ENCODE data around the gene CLEC16A.

CLEC16A gene

GRCh38 chr16:11164482-11165270, 220.3 kb downstream of the CLEC16A start:
- no peak for DNase-seq (ENCODE audit: low spot score)

GRCh38 chr16:11165349-11165748, 221.0 kb downstream of the CLEC16A start:
- no peak for DNase-seq (ENCODE audit: low spot score)

DNA sequence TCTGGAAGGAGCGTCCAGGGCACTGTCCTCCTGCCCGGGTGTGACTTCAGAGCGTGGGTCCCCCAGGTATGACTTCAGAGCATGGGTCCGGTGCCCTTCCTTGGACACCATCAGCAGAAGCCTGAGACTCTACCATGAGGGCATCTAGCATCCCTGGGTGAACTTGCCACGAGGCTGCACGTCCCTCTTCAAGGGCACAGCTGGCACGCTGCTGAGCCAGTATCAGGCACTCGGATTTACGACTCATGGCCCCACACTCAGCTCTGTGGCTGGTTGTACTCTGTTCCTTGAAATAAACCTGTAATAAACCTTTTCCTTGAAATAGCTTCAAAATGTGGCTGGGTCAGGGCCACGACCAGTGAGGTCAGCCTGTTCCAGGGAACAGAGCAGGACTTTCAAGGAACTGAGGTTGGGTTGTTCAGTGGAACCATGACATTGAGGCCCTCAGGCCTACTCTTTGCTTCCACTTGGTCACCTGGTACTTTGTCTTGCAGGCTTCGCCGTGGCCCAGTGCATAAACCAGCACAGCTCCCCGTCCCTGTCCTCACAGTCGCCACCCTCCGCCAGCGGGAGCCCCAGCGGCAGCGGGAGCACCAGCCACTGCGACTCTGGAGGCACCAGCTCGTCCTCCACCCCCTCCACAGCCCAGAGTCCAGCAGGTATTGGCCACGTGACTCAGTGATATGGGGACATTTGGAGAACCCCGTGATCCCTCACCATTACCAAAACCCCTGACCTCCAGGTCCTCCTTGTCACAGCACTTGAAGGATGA, 221.7 kb downstream of the CLEC16A start:
- DNase-seq (ENCODE audit: low spot score), result no peak

DNA sequence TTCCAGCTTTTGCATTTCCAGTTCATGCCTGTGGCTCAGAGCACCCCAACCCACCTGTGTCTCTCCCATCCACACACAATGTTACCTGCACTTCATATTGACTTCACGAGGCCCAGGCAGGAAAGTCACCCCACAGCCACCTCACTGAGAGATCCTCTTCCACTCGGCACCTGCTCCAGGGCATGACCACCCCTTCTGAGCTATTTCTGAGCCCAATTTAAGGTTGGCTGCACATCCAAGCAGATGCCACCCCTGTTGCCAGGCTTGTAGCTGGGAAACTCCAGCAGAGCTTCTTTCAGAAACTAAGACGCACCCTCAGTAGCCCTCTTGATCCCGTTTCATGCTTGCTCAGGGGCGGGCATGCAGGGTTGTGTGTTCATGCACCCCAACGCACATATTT, 223.2 kb downstream of the CLEC16A start:
- no peak for DNase-seq (ENCODE audit: low spot score)

DNA sequence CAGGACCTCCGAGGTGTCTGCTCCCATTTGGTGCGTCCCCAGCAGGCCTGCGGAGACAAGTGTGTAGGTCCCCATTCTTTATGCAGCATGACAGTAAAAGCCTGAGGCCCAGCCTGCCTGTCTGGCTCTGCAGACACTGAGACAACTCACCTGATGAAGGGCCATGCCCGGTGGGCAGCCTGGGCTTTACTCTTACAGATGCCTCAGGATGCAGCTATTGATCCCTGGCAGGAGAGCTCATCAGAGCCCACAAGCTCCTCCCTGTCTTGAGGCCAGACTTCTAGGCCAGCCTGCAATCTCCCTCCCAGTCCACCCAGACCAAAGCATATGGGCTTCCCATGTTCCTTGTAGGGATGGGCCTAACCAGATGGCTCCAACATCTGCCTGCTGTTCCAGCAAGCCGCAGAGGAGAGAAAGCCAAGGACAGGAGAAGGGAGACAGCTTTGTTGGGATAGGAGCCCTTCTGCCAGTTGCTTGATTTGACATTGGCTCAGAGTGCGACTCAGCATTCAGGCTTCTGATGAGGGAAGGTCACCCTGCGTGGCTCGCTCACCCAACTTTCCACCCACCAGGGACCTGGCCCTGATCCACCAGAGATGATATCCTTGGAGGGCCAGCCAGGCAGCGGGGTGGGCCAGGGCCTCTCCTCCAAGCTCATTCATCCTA, 224.2 kb downstream of the CLEC16A start:
- DNase-seq (ENCODE audit: low spot score), result no peak

- no peak for DNase-seq (ENCODE audit: low spot score)
Observed at GRCh38 chr16:11169641-11170040, 225.3 kb downstream of the CLEC16A start.

DNA sequence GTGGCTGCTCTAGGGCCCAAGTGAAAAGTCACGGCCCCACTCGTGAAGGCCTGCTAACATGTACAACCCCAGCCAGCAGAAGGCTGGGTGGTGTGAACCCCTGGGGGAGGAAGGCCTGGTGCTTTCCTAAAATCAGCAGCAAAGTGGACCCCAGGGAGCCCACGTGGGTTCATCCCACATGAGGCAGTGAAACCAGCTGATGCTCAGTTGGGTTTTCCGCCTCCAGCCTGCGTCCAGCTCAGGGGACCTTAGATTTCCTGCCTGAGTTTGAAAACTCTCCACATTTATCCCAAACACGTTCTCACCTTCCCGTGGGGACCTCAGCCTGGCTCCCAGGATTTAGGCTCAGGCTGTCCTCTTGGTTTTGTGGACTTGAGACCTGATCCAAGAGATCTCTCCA, 225.8 kb downstream of the CLEC16A start:
- no peak for DNase-seq (ENCODE audit: low spot score)

GRCh38 chr16:11170696-11171447, 226.5 kb downstream of the CLEC16A start:
- no peak for DNase-seq (ENCODE audit: low spot score)

GRCh38 chr16:11171448-11171709, 227.0 kb downstream of the CLEC16A start:
- no peak for DNase-seq (ENCODE audit: low spot score)

DNA sequence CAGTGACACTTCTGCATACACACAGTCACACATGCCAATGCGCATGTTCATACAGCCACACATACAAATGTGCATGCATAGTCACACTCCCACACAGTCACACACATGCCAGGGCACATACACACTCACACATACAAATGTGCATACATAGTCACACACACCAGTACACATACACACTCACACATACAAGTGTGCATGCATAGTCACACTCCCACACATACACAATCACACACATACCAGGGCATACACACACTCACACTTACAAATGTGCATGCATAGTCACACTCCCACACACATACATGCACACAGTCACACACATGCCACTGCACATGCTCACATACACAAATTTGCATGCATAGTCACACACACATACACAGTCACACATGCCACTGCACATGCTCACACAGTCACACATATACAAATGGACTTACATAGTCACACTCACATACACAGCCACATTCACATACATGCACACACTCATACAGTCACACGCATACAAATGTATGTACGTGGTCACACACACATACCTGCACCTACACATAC, 227.5 kb downstream of the CLEC16A start:
- DNase-seq (ENCODE audit: low spot score), result no peak

GRCh38 chr16:11173426-11173825, 229.1 kb downstream of the CLEC16A start:
- DNase-seq (ENCODE audit: low spot score), result no peak

GRCh38 chr16:11174141-11174540, 229.8 kb downstream of the CLEC16A start:
- no peak for DNase-seq (ENCODE audit: low spot score)

- DNase-seq (ENCODE audit: low spot score), result no peak
Observed at GRCh38 chr16:11175106-11175786, 230.9 kb downstream of the CLEC16A start.

- no peak for DNase-seq (ENCODE audit: low spot score)
Observed at GRCh38 chr16:11175787-11176341, 231.5 kb downstream of the CLEC16A start.

GRCh38 chr16:11177578-11178160, 233.3 kb downstream of the CLEC16A start:
- DNase-seq (ENCODE audit: low spot score), result no peak

DNA sequence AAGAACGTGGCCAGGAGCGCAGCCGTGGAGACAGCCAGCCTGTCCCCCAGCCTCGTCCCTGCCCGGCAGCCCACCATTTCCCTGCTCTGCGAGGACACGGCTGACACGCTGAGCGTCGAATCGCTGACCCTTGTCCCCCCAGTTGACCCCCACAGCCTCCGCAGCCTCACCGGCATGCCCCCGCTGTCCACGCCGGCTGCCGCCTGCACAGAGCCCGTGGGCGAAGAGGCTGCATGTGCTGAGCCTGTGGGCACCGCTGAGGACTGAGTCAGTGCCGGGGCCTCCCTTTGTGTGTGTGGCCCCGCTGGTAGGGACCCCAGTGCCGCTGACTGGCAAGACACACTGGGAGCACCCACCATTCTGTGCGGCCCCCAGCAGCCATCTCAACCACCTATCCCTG, 234.1 kb downstream of the CLEC16A start:
- no peak for DNase-seq (ENCODE audit: low spot score)

- no peak for DNase-seq (ENCODE audit: low spot score)
Observed at GRCh38 chr16:11179574-11179973, 235.2 kb downstream of the CLEC16A start.

- no peak for DNase-seq (ENCODE audit: low spot score)
Observed at GRCh38 chr16:11180489-11180888, 236.1 kb downstream of the CLEC16A start.

DNA sequence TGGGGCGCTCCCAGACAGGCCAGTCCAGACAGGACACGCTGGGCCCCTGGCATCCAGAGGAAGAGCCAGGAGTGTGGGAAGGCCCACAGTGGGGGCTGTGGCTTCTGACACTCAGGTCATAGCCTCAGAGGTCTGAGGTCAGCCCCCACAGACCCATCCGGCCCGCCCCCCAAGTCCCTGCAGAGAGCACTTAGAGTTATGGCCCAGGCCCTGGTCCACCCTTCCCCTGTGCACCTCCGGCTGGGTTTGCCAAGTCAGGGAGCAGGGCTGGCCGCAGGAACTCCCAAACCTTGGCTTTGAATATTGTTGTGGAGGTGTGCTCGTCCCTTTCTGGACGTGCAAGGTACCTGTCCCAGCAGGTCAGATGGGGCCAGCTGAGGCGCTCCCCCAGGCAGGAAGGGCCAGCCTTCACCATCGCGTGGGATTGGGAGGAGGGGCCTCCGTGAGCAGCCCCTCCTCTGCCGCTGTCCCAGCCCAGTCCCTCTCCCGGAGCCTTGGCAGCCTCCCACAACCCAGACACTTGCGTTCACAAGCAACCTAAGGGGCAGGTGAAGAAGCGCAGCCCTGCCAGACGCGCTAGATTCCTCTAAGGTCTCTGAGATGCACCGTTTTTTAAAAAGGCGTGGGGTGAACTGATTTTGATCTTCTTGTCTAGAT, 237.0 kb downstream of the CLEC16A start:
- no peak for DNase-seq (ENCODE audit: low spot score)

DNA sequence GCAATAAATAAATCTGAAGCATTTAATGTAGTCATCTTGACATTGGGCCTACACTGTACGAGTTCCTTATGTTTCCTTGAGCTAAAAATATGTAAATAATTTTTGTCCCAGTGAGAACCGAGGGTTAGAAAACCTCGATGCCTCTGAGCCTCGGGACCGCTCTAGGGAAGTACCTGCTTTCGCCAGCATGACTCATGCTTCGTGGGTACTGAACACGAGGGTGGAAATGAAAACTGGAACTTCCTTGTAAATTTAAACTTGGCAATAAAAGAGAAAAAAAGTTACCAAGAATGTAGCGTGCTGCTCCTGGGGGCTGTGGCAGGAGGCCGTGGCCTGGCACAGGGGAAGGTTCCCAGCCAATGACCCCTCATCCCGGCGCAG, 237.5 kb downstream of the CLEC16A start:
- DNase-seq (ENCODE audit: low spot score), result no peak
